ENCODE data around the gene CPNE1. TPM values are rescaled to one million over a fixed set of nuclear protein-coding genes. Genes with fewer than 3 reads are reported as not detected.

CPNE1 gene
- total and polyA plus RNA-seq, 12 donors, result 25.8 to 114 (median 53.7) TPM

GRCh38 chr20:35653893-35654292 lies 10.8 kb downstream of the CPNE1 start:
- DNase-seq, result no peak
- ATAC-seq, result no peak
- H3K4me3 ChIP-seq, result no peak overlapping the region
- H3K4me1 ChIP-seq, result peaks cover 0 to 61% (median 50%) of the 10 kb centered on the region in 9 donors
- WGBS, 2 donors, result 86 to 96% methylated on average over 4 of the region's 4 CpGs
- H3K27ac ChIP-seq, result no peak overlapping the region
- intact Hi-C loops (cut with DNase I), result no loop called here
- no peak for TF ChIP-seq CTCF (IDR thresholded peaks at IDR 0.05)
- no peaks in the 10 kb centered on the region for H3K9me3 ChIP-seq
- peaks cover 0 to 74% (median 18%) of the 10 kb centered on the region in 9 donors for H3K36me3 ChIP-seq
- no peaks in the 10 kb centered on the region for H3K27me3 ChIP-seq

GRCh38 chr20:35653430-35653734 lies 11.3 kb downstream of the CPNE1 start:
- Histone ChIP-seq H3K36me3 (peaks cover 0 to 74% (median 18%) of the 10 kb centered on the region in 9 donors), H3K4me1 (peaks cover 0 to 63% (median 47%) of the 10 kb centered on the region in 9 donors)

GRCh38 chr20:35652641-35653429 lies 11.9 kb downstream of the CPNE1 start:
- ATAC-seq (peak in 3 of 8 donors; percentile 30 to 59 (median 37)), DNase-seq (no peak)
- Histone ChIP-seq H3K4me3 (no peak overlapping the region), H3K9me3 (no peaks in the 10 kb centered on the region), H3K27ac (no peak overlapping the region), H3K4me1 (peaks cover 0 to 59% (median 42%) of the 10 kb centered on the region in 9 donors), H3K36me3 (peaks cover 0 to 73% (median 18%) of the 10 kb centered on the region in 9 donors), H3K27me3 (no peaks in the 10 kb centered on the region)
- WGBS, 2 donors, result 96 to 99% methylated on average over 13 of the region's 13 CpGs
- no peak for TF ChIP-seq CTCF (IDR thresholded peaks at IDR 0.05)
- intact Hi-C loops (cut with DNase I), result no loop called here

More at GRCh38 chr20:35653430-35653734, 11.3 kb downstream of the CPNE1 start:
- Histone ChIP-seq H3K27me3 (no peaks in the 10 kb centered on the region), H3K9me3 (no peaks in the 10 kb centered on the region), H3K4me3 (no peak overlapping the region), H3K27ac (no peak overlapping the region)
- ATAC-seq, result no peak
- intact Hi-C loops (cut with DNase I), result no loop called here
- 98% methylated on average over 3 of the region's 3 CpGs for WGBS, 2 donors
- TF ChIP-seq CTCF (IDR thresholded peaks at IDR 0.05), result no peak
- no peak for DNase-seq

- intact Hi-C loops (cut with DNase I), result no loop called here
- no peak for TF ChIP-seq CTCF (IDR thresholded peaks at IDR 0.05)
- Histone ChIP-seq H3K4me3 (no peak overlapping the region), H3K36me3 (peaks cover 0 to 64% (median 18%) of the 10 kb centered on the region in 9 donors), H3K27me3 (no peaks in the 10 kb centered on the region), H3K4me1 (peaks cover 0 to 50% (median 33%) of the 10 kb centered on the region in 9 donors), H3K9me3 (no peaks in the 10 kb centered on the region), H3K27ac (no peak overlapping the region)
- DNase-seq, result no peak
- no peak for ATAC-seq
These were observed 12.7 kb downstream of the CPNE1 start for GRCh38 chr20:35651958-35652357.
